A673 (cell line): ENCODE measurements around the gene GLMN.

ENCODE experiments used
- CTCF ChIP-seq: fragments of 300-800, 200-600 bp; sonication (generic); conservative IDR thresholded peaks from 2 replicates; pipeline ENCODE4 v1.5.1; 2017; ENCODE audit warnings: low read depth, mild to moderate bottlenecking, antibody characterized with exemption, low read length, moderate library complexity, mixed read lengths
- EZH2 ChIP-seq: fragments of 200-600 bp; sonication (generic); IDR thresholded peaks from 2 replicates; pipeline ENCODE4 v1.6.1; 2017; ENCODE audit warnings: borderline replicate concordance, low read depth, mild to moderate bottlenecking, mixed read lengths, antibody characterized with exemption, low read length; ENCODE audit not compliant: poor library complexity, severe bottlenecking

- TF ChIP-seq CTCF (no peak), EZH2 (no peak)
These were observed 79.8 kb downstream of the GLMN start for GRCh38 chr1:92219028-92219427.
